ENCODE results near the gene GSTK1. TPM values are rescaled to one million over a fixed set of nuclear protein-coding genes. Genes with fewer than 3 reads are reported as not detected.
A peak's percentile ranks its signal among the peaks of the same experiment; 100 is the strongest.
"Not testable (repeated sequence)": the region's sequence is repeated elsewhere in the genome, so short reads cannot be mapped to it uniquely, and the experiment has no call there.

Gene GSTK1
- total RNA-seq (2014; rRNA removed; shearing (Covaris generic)) (119 and 132 TPM in 2 replicates), polyA plus RNA-seq (2016; fragmentation: Nextera tagmentation; extraction: Ambion mirVana) (149 and 153 TPM in 2 replicates)

GRCh38 chr7:143263266-143264195, at the start of gene GSTK1:
GSTK1 (plus strand) TSS chr7:143263441; CDS start chr7:143263514, 73 bp downstream.
- H3K9ac ChIP-seq = peak within 1 kb of the TSS; percentile 84
- in situ Hi-C loops (cut with MboI) = no loop called here
- peak within 1 kb of the TSS; percentile 95 for H3K4me3 ChIP-seq
- no peak for TF ChIP-seq EZH2 (IDR thresholded peaks at IDR 0.05; ENCODE audit: insufficient read depth, poor library complexity, severe bottlenecking)
- no peak for TF ChIP-seq EZH2phosphoT487 (IDR thresholded peaks at IDR 0.05; ENCODE audit: insufficient read depth, low read depth)
- no peaks in the 10 kb centered on the region for H4K20me1 ChIP-seq (ENCODE audit: insufficient read depth)
- H3K27ac ChIP-seq = peak within 1 kb of the TSS; percentile 19; the same call in 1 of the 2 replicates
- peak within 1 kb of the TSS; percentile 95 for H2AFZ ChIP-seq
- DNase-seq = peak; percentile 86
- no peaks in the 10 kb centered on the region for H3F3A ChIP-seq (ENCODE audit: insufficient read depth)
- no peaks in the 10 kb centered on the region for H3K27me3 ChIP-seq (replicated peaks; ENCODE audit: insufficient read depth)
- H3K79me2 ChIP-seq (ENCODE audit: insufficient read depth) = peaks cover 12% of the 10 kb centered on the region
- H3K4me2 ChIP-seq (ENCODE audit: unreplicated experiment) = peak within 1 kb of the TSS; percentile 96
- no peaks in the 10 kb centered on the region for H3K9me3 ChIP-seq (ENCODE audit: low read depth)
- peaks cover 15% of the 10 kb centered on the region; the same call in 1 of the 2 replicates for H3K36me3 ChIP-seq (ENCODE audit: low read depth)
- H3K4me1 ChIP-seq (ENCODE audit: insufficient read depth) = peaks cover 5% of the 10 kb centered on the region; the same call in 1 of the 2 replicates
- WGBS, 2 experiments (ENCODE audit: low coverage in 1 of 2, low lambda C conversion rate in 2 of 2, missing lambda C conversion rate in 2 of 2) = 1% methylated on average over 45 to 47 of the region's 48 CpGs
- no peaks in the 10 kb centered on the region for H3K9me2 ChIP-seq (ENCODE audit: insufficient read depth)

GRCh38 chr7:143213478-143213877, 49.8 kb upstream of the GSTK1 start:
- not testable (repeated sequence) for H3K79me2 ChIP-seq (ENCODE audit: insufficient read depth); H2AFZ ChIP-seq; H3K4me1 ChIP-seq (ENCODE audit: insufficient read depth); H3K9ac ChIP-seq; H3K4me2 ChIP-seq (ENCODE audit: unreplicated experiment); H3K9me2 ChIP-seq (ENCODE audit: insufficient read depth); H4K20me1 ChIP-seq (ENCODE audit: insufficient read depth); H3K27ac ChIP-seq; H3K9me3 ChIP-seq (ENCODE audit: low read depth); H3F3A ChIP-seq (ENCODE audit: insufficient read depth); DNase-seq; H3K4me3 ChIP-seq; H3K27me3 ChIP-seq (replicated peaks; ENCODE audit: insufficient read depth); H3K36me3 ChIP-seq (ENCODE audit: low read depth)
- in situ Hi-C loops (cut with MboI) = loop anchor here (5.0 to 10.0 kb wide), 2 partner anchors 206 to 339 kb away; no protein-coding TSS in a partner anchor
- 64 to 72% methylated on average over 4 of the region's 4 CpGs for WGBS, 2 experiments (ENCODE audit: low coverage in 1 of 2, low lambda C conversion rate in 2 of 2, missing lambda C conversion rate in 2 of 2)

GRCh38 chr7:143214789-143215679, 48.2 kb upstream of the GSTK1 start:
- H3K4me2 ChIP-seq (ENCODE audit: unreplicated experiment) = no peak overlapping the region
- TF ChIP-seq EZH2 (IDR thresholded peaks at IDR 0.05; ENCODE audit: insufficient read depth, poor library complexity, severe bottlenecking) = no peak
- no peak for TF ChIP-seq EZH2phosphoT487 (IDR thresholded peaks at IDR 0.05; ENCODE audit: insufficient read depth, low read depth)
- 3 to 4% methylated on average over 8 of the region's 8 CpGs for WGBS, 2 experiments (ENCODE audit: low coverage in 1 of 2, low lambda C conversion rate in 2 of 2, missing lambda C conversion rate in 2 of 2)
- H4K20me1 ChIP-seq (ENCODE audit: insufficient read depth) = no peaks in the 10 kb centered on the region
- H3K36me3 ChIP-seq (ENCODE audit: low read depth) = no peaks in the 10 kb centered on the region
- H3K27ac ChIP-seq = no peak overlapping the region
- H3K9me2 ChIP-seq (ENCODE audit: insufficient read depth) = no peaks in the 10 kb centered on the region
- H2AFZ ChIP-seq = no peak overlapping the region
- peaks cover 7% of the 10 kb centered on the region; the same call in 1 of the 2 replicates for H3K4me1 ChIP-seq (ENCODE audit: insufficient read depth)
- H3K4me3 ChIP-seq = no peak overlapping the region
- H3K9me3 ChIP-seq (ENCODE audit: low read depth) = no peaks in the 10 kb centered on the region
- DNase-seq = peak; percentile 87
- no peak overlapping the region for H3K9ac ChIP-seq
- peaks cover 5% of the 10 kb centered on the region for H3K27me3 ChIP-seq (replicated peaks; ENCODE audit: insufficient read depth)
- H3F3A ChIP-seq (ENCODE audit: insufficient read depth) = peaks cover 10% of the 10 kb centered on the region; the same call in 1 of the 2 replicates
- no peaks in the 10 kb centered on the region for H3K79me2 ChIP-seq (ENCODE audit: insufficient read depth)
- in situ Hi-C loops (cut with MboI) = loop anchor here (5.0 to 10.0 kb wide), 2 partner anchors 208 to 340 kb away; no protein-coding TSS in a partner anchor

GRCh38 chr7:143216151-143216550, 47.1 kb upstream of the GSTK1 start:
- TF ChIP-seq EZH2phosphoT487 (IDR thresholded peaks at IDR 0.05; ENCODE audit: insufficient read depth, low read depth) (no peak), EZH2 (IDR thresholded peaks at IDR 0.05; ENCODE audit: insufficient read depth, poor library complexity, severe bottlenecking) (no peak)
- no peak overlapping the region for H3K4me2 ChIP-seq (ENCODE audit: unreplicated experiment)
- H3K79me2 ChIP-seq (ENCODE audit: insufficient read depth) = no peaks in the 10 kb centered on the region
- DNase-seq = peak; percentile 84
- peaks cover 8% of the 10 kb centered on the region for H3K27me3 ChIP-seq (replicated peaks; ENCODE audit: insufficient read depth)
- H4K20me1 ChIP-seq (ENCODE audit: insufficient read depth) = no peaks in the 10 kb centered on the region
- peaks cover 10% of the 10 kb centered on the region; the same call in 1 of the 2 replicates for H3F3A ChIP-seq (ENCODE audit: insufficient read depth)
- no peak overlapping the region for H3K9ac ChIP-seq
- peaks cover 7% of the 10 kb centered on the region; the same call in 1 of the 2 replicates for H3K4me1 ChIP-seq (ENCODE audit: insufficient read depth)
- H3K9me2 ChIP-seq (ENCODE audit: insufficient read depth) = no peaks in the 10 kb centered on the region
- H3K4me3 ChIP-seq = no peak overlapping the region
- no peaks in the 10 kb centered on the region for H3K36me3 ChIP-seq (ENCODE audit: low read depth)
- 73 to 78% methylated on average over 6 of the region's 6 CpGs for WGBS, 2 experiments (ENCODE audit: low coverage in 1 of 2, low lambda C conversion rate in 2 of 2, missing lambda C conversion rate in 2 of 2)
- peak overlapping the region; percentile 26; the same call in 1 of the 2 replicates for H3K27ac ChIP-seq
- 0 out of 2 replicates have a peak overlapping the region, but pooled peaks have one; percentile 4 for H2AFZ ChIP-seq
- in situ Hi-C loops (cut with MboI) = loop anchor here (10.0 kb wide), 1 partner anchor 341 kb away; no protein-coding TSS in a partner anchor
- no peaks in the 10 kb centered on the region for H3K9me3 ChIP-seq (ENCODE audit: low read depth)
